Testis (tissue), 2 donors: ENCODE results near the gene WNT3.

Experiments used
- CTCF ChIP-seq, 3 experiments: fragments of 450-650 bp in 2 of 3; fragments of 200-600 bp in 1 of 3; sonication (generic) in 1 of 3; IDR thresholded peaks; one replicate each; pipeline ENCODE4 v1.5.1; 2016 to 2019; ENCODE audit warnings: antibody characterized with exemption in 3 of 3, mild to moderate bottlenecking in 2 of 3, moderate library complexity in 1 of 3
- POLR2A ChIP-seq: fragments of 450-650 bp; IDR thresholded peaks from one replicate; pipeline ENCODE4 v1.6.1; 2017; ENCODE audit warnings: antibody characterized with exemption, mild to moderate bottlenecking, moderate library complexity

GRCh38 chr17:46827274-46827673 is 8.8 kb upstream of the WNT3 start:
- no peak for TF ChIP-seq CTCF (IDR thresholded peaks at IDR 0.05)
- TF ChIP-seq POLR2A, result no peak
